Aortic smooth muscle cell (primary cell): ENCODE data around the gene FANCL. TPM values are rescaled to one million over a fixed set of nuclear protein-coding genes. Genes with fewer than 3 reads are reported as not detected.

Source experiments
- total RNA-seq: library from RNA; depleted of rRNA; stranded (reverse); fragments of >200 nt; gene quantifications from 2 replicates; pipeline ENCODE4 v1.2.3, GENCODE V29; 2014

FANCL gene
- 13.1 and 17.4 TPM in 2 replicates for total RNA-seq

GRCh38 chr2:58240670-58241545 lies at the start of gene FANCL:
TSS of gene FANCL (minus strand) at chr2:58241325. CDS start at chr2:58241313, 12 bp downstream.

Other genes with a start within 250 kb of the FANCL start
- 32.4 and 34.7 TPM in 2 replicates for gene VRK2, start 194.5 kb downstream of the FANCL start, total RNA-seq